ENCODE results near the gene MYH6.

DNA sequence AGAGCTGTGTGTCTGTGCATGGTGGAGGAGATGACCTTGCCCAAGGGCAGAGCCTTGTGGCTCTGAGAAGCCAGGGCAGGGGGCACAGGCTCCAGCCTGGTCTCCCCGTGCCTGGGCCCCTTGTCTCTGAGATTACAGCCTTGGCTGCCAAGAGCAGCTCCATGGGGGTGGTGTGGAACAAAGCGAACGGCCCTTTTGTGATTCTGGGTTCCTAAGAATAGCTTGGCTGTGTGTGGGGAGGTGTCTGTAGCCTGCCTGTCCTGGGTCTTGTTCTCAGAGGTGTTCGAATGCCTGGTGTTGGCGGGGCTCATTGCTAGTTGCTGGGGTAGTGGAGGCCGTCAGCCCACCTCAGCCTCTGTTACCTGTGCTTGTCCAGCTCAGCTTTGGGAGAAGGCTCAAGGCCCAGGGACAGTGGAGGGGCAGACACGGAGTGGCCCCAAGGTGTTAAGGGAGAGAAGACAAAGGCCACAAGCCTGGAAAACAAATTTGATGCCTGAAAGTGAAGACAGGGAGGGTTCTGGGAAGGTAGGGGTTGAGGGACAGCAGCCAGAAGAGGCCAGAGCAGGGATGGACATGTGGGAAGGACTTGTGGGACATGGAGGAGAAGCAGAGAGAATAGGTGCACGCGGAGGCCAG lies 34.8 kb upstream of the MYH6 start:
- TF ChIP-seq POLR2A (IDR thresholded peaks at IDR 0.05) (no peak), CTCF (IDR thresholded peaks at IDR 0.05 in 8 of 11, conservative IDR thresholded peaks at IDR 0.05 in 3 of 11) (no peak), POLR2AphosphoS5 (IDR thresholded peaks at IDR 0.05) (no peak)

Data from spleen (tissue), 7 donors.